HepG2 (cell line): ENCODE data around the gene TREH. TPM values are rescaled to one million over a fixed set of nuclear protein-coding genes. Genes with fewer than 3 reads are reported as not detected.

ENCODE experiments used
- BHLHE40 ChIP-seq: IDR thresholded peaks from 2 replicates; pipeline ENCODE4 v1.6.1; 2011; ENCODE audit warnings: low read length, improper control_type of control experiment
- BORCS8-MEF2B ChIP-seq: sonication (generic); formaldehyde crosslinking; IDR thresholded peaks from 2 replicates; pipeline ENCODE4 v1.8.0; 2022; ENCODE audit warnings: mild to moderate bottlenecking, missing genetic modification reagents
- CEBPG ChIP-seq: IDR thresholded peaks from 2 replicates; pipeline ENCODE4 v1.6.1; 2016
- FLYWCH1 ChIP-seq: sonication (generic); formaldehyde crosslinking; IDR thresholded peaks from 2 replicates; pipeline ENCODE4 v1.8.1; 2023; ENCODE audit warnings: mild to moderate bottlenecking, missing genetic modification reagents
- HOMEZ ChIP-seq: IDR thresholded peaks from 2 replicates; pipeline ENCODE4 v1.6.1; 2016; ENCODE audit warnings: low read depth
- JUNB ChIP-seq: sonication (generic); formaldehyde crosslinking; IDR thresholded peaks from 2 replicates; pipeline ENCODE4 v1.8.0; 2022; ENCODE audit warnings: missing genetic modification reagents, mild to moderate bottlenecking, borderline replicate concordance
- MIER2 ChIP-seq: IDR thresholded peaks from 2 replicates; pipeline ENCODE4 v1.6.1; 2016; ENCODE audit warnings: missing biosample characterization, missing genetic modification reagents
- NCOA5 ChIP-seq: sonication (generic); formaldehyde crosslinking; IDR thresholded peaks from 2 replicates; pipeline ENCODE4 v1.4.0; 2020; ENCODE audit warnings: missing genetic modification reagents
- NR3C1 ChIP-seq: sonication (generic); formaldehyde crosslinking; IDR thresholded peaks from 2 replicates; pipeline ENCODE4 v1.4.0; 2020; ENCODE audit warnings: missing genetic modification reagents
- POGZ ChIP-seq: sonication (generic); formaldehyde crosslinking; IDR thresholded peaks from 2 replicates; pipeline ENCODE4 v1.4.0; 2020; ENCODE audit warnings: mild to moderate bottlenecking, missing genetic modification reagents
- RBM22 ChIP-seq: fragments of 200-400 bp; formaldehyde crosslinking; optimal IDR thresholded peaks from 2 replicates; pipeline ENCODE3; 2017; ENCODE audit warnings: mild to moderate bottlenecking, low read length, moderate library complexity
- SALL1 ChIP-seq: sonication (generic); formaldehyde crosslinking; IDR thresholded peaks from 2 replicates; pipeline ENCODE4 v1.8.0; 2022; ENCODE audit warnings: mild to moderate bottlenecking, missing genetic modification reagents
- SMAD3 ChIP-seq: sonication (generic); formaldehyde crosslinking; IDR thresholded peaks from 2 replicates; pipeline ENCODE4 v1.4.0; 2020; ENCODE audit warnings: missing genetic modification reagents
- TBX3 ChIP-seq: fragments of 450-650 bp; IDR thresholded peaks from 2 replicates; pipeline ENCODE4 v1.6.1; 2017; ENCODE audit warnings: antibody characterized with exemption, mild to moderate bottlenecking, inconsistent platforms, borderline replicate concordance
- TEAD3 ChIP-seq: optimal IDR thresholded peaks from 2 replicates; pipeline ENCODE3; 2016; ENCODE audit warnings: borderline replicate concordance
- TFDP1 ChIP-seq: IDR thresholded peaks from 2 replicates; pipeline ENCODE4 v1.6.1; 2016; ENCODE audit warnings: missing compliant biosample characterization, missing genetic modification reagents, borderline replicate concordance
- TP53 ChIP-seq: sonication (generic); formaldehyde crosslinking; conservative IDR thresholded peaks from 2 replicates; pipeline ENCODE4 v1.4.0; 2020; ENCODE audit warnings: missing genetic modification reagents
- YEATS4 ChIP-seq: sonication (generic); formaldehyde crosslinking; IDR thresholded peaks from 2 replicates; pipeline ENCODE4 v1.4.0; 2020; ENCODE audit warnings: missing genetic modification reagents, borderline replicate concordance
- YY1 ChIP-seq: IDR thresholded peaks from 2 replicates; pipeline ENCODE4 v1.6.1; 2011; ENCODE audit warnings: low read length, low read depth, moderate library complexity, mild to moderate bottlenecking; ENCODE audit not compliant: insufficient read depth, insufficient replicate concordance
- ZBTB38 ChIP-seq: sonication (generic); formaldehyde crosslinking; IDR thresholded peaks from 2 replicates; pipeline ENCODE4 v1.5.1; 2020; ENCODE audit warnings: mild to moderate bottlenecking, missing genetic modification reagents
- ZNF281 ChIP-seq: sonication (generic); formaldehyde crosslinking; IDR thresholded peaks from 2 replicates; pipeline ENCODE4 v1.4.0; 2020; ENCODE audit warnings: missing genetic modification reagents, borderline replicate concordance
- ZNF513 ChIP-seq: sonication (generic); formaldehyde crosslinking; conservative IDR thresholded peaks from 2 replicates; pipeline ENCODE4 v1.5.0; 2020; ENCODE audit warnings: missing genetic modification reagents
- ZNF546 ChIP-seq: sonication (generic); formaldehyde crosslinking; conservative IDR thresholded peaks from 2 replicates; pipeline ENCODE4 v1.8.1; 2023; ENCODE audit warnings: mild to moderate bottlenecking, missing genetic modification reagents
- ZZZ3 ChIP-seq: sonication (generic); formaldehyde crosslinking; IDR thresholded peaks from 2 replicates; pipeline ENCODE4 v1.4.0; 2020; ENCODE audit warnings: missing genetic modification reagents, mild to moderate bottlenecking, borderline replicate concordance
- polyA plus RNA-seq, 8 experiments: library from polyadenylated mRNA; depleted of rRNA in 3 of 8; stranded (reverse) in 7 of 8; unstranded in 1 of 8; fragments of >200 nt; fragmentation: Illumina TruSeq in 4 of 8; extraction: Trizol in 4 of 8; gene quantifications; 2 replicates each; pipeline versions ENCODE4 v1.2.1 to v1.2.3, GENCODE V29; 2011 to 2016; ENCODE audit warnings: low read depth in 4 of 8, missing spikeins in 1 of 8, mixed read lengths in 1 of 8; ENCODE audit not compliant: insufficient read depth in 1 of 8
- total RNA-seq, 5 experiments: library from RNA; depleted of rRNA; stranded (reverse); fragments of >200 nt; fragmentation: Illumina TruSeq; extraction: Trizol; gene quantifications; 2 replicates each; pipeline ENCODE4 v1.2.3, GENCODE V29; 2016; ENCODE audit warnings: low read depth in 1 of 5

TREH gene
- total and polyA plus RNA-seq, 2 of the 13 experiments (the other 11 are each of a cell fraction or from before 2014, with no cell fraction given) = 0.53 to 0.86 TPM

GRCh38 chr11:118689852-118690552, 10.6 kb upstream of the TREH start (continued):
- TF ChIP-seq ZNF281 (CRISPR knock-in tag) (no peak; the same call in 1 of the 2 replicates), RBM22 (no peak), ZNF546 (CRISPR knock-in tag) (no peak), JUNB (CRISPR knock-in tag) (no peak), TP53 (CRISPR knock-in tag) (no peak; the same call in 1 of the 2 replicates), SALL1 (CRISPR knock-in tag) (peak; percentile 81), TFDP1 (CRISPR knock-in tag) (peak; percentile 49; the same call in 1 of the 2 replicates), NCOA5 (CRISPR knock-in tag) (no peak), ZNF513 (CRISPR knock-in tag) (no peak), SMAD3 (CRISPR knock-in tag) (no peak), ZZZ3 (CRISPR knock-in tag) (no peak), MIER2 (CRISPR knock-in tag) (no peak), ZBTB38 (CRISPR knock-in tag) (peak; percentile 84), TBX3 (no peak; the same call in 1 of the 2 replicates), CEBPG (no peak), NR3C1 (CRISPR knock-in tag) (no peak), FLYWCH1 (CRISPR knock-in tag) (no peak), TEAD3 (peak; percentile 45), BHLHE40 (peak; percentile 37; the same call in 1 of the 2 replicates), BORCS8-MEF2B (CRISPR knock-in tag) (peak; percentile 77), YY1 (peak; percentile 80), YEATS4 (CRISPR knock-in tag) (no peak; the same call in 1 of the 2 replicates), POGZ (CRISPR knock-in tag) (peak; percentile 48; the same call in 1 of the 2 replicates), HOMEZ (CRISPR knock-in tag) (no peak)
